Fibroblast of lung (primary cell): Measurements from ENCODE around the gene PBX4. TPM values are rescaled to one million over a fixed set of nuclear protein-coding genes. Genes with fewer than 3 reads are reported as not detected.
A peak's percentile ranks its signal among the peaks of the same experiment; 100 is the strongest.

Experiments
- DNase-seq, 2 donors: peaks; one replicate each; pipeline versions ENCODE4 v3.0.0 to v3.0.0-alpha.2; 2010; ENCODE audit warnings: low read depth in 2 of 2
- H2AFZ ChIP-seq: 2 replicates; pipeline ENCODE4 v1.5.1; 2012; ENCODE audit warnings: low read length, control low read depth, inconsistent platforms
- H3K27ac ChIP-seq: 2 replicates; pipeline ENCODE4 v1.5.1; 2011; ENCODE audit warnings: low read length, control low read depth; ENCODE audit not compliant: insufficient read depth
- H3K27me3 ChIP-seq: 2 replicates; pipeline ENCODE4 v1.5.1; 2011; ENCODE audit warnings: mild to moderate bottlenecking, low read length; ENCODE audit not compliant: control insufficient read depth, insufficient read depth
- H3K36me3 ChIP-seq: 2 replicates; pipeline ENCODE4 v1.5.1; 2011; ENCODE audit warnings: low read length; ENCODE audit not compliant: control insufficient read depth, insufficient read depth
- H3K4me1 ChIP-seq: 2 replicates; pipeline ENCODE4 v1.5.1; 2011; ENCODE audit warnings: low read length; ENCODE audit not compliant: control insufficient read depth, insufficient read depth; ENCODE audit errors: extremely low read depth
- H3K4me2 ChIP-seq: 2 replicates; pipeline ENCODE4 v1.5.1; 2011; ENCODE audit warnings: low read length, control low read depth; ENCODE audit not compliant: insufficient read depth; ENCODE audit errors: extremely low read depth
- H3K4me3 ChIP-seq, 4 experiments: fragments of 200-600 bp in 1 of 4; sonication (generic) in 1 of 4; replicated peaks in 1 of 4; 2 replicates each; pipeline ENCODE4 v1.5.1; 2011 to 2016; ENCODE audit warnings: low read length in 4 of 4, low read depth in 3 of 4, mild to moderate bottlenecking in 3 of 4, control low read depth in 2 of 4, inconsistent platforms in 1 of 4, mixed read lengths in 1 of 4; ENCODE audit not compliant: insufficient read depth in 1 of 4; ENCODE audit errors: control extremely low read depth in 1 of 4
- H3K79me2 ChIP-seq: 2 replicates; pipeline ENCODE4 v1.5.1; 2012; ENCODE audit warnings: mild to moderate bottlenecking, low read length, inconsistent platforms; ENCODE audit not compliant: control insufficient read depth, insufficient read depth
- H3K9ac ChIP-seq: 2 replicates; pipeline ENCODE4 v1.5.1; 2011; ENCODE audit warnings: mild to moderate bottlenecking, low read length, control low read depth; ENCODE audit not compliant: insufficient read depth
- H3K9me3 ChIP-seq: 2 replicates; pipeline ENCODE4 v1.5.1; 2012; ENCODE audit warnings: low read depth, low read length; ENCODE audit not compliant: control insufficient read depth, insufficient read depth
- H4K20me1 ChIP-seq: 2 replicates; pipeline ENCODE4 v1.5.1; 2011; ENCODE audit warnings: low read length; ENCODE audit not compliant: control insufficient read depth, insufficient read depth; ENCODE audit errors: extremely low read depth
- CTCF ChIP-seq, 2 donors: IDR thresholded peaks in 1 of 2; conservative IDR thresholded peaks in 1 of 2; 1 replicate in 1 of 2; 2 replicates in 1 of 2; pipeline ENCODE4 v1.5.1; 2011 to 2012; ENCODE audit warnings: low read length in 2 of 2, control low read depth in 1 of 2, inconsistent platforms in 1 of 2, low read depth in 1 of 2, mild to moderate bottlenecking in 1 of 2
- EZH2 ChIP-seq: IDR thresholded peaks from 2 replicates; pipeline ENCODE4 v1.5.1; 2012; ENCODE audit warnings: low read length, control low read depth, mild to moderate bottlenecking; ENCODE audit errors: missing control alignments
- polyA plus RNA-seq, 2 donors: library from polyadenylated mRNA; depleted of rRNA in 1 of 2; stranded (reverse) in 1 of 2; unstranded in 1 of 2; fragments of >200 nt; gene quantifications; 2 replicates each; pipeline ENCODE4 v1.2.1, GENCODE V29; 2011 to 2012; ENCODE audit warnings: missing spikeins in 1 of 2
- total RNA-seq: library from RNA; depleted of rRNA; stranded (reverse); fragments of >200 nt; gene quantifications from 2 replicates; pipeline ENCODE4 v1.2.1, GENCODE V29; 2014

PBX4 gene
- total and polyA plus RNA-seq, 2 donors (not counting 1 experiment from before 2014, with no cell fraction given) = 0.39 to 1.7 TPM

- no peaks in the 10 kb centered on the region for H3K27me3 ChIP-seq
- DNase-seq = no peak
- H3K4me3 ChIP-seq = no peak overlapping the region
- H3K9me3 ChIP-seq = no peaks in the 10 kb centered on the region
- no peaks in the 10 kb centered on the region for H3K4me1 ChIP-seq
- TF ChIP-seq CTCF (conservative IDR thresholded peaks at IDR 0.05 in 1 of 2, IDR thresholded peaks at IDR 0.05 in 1 of 2; ENCODE audit: low read depth in 1 of 2, low read length in 2 of 2) (no peak), EZH2 (no peak)
- H2AFZ ChIP-seq = no peak overlapping the region
- H3K4me2 ChIP-seq = no peak overlapping the region
- no peak overlapping the region for H3K9ac ChIP-seq
- no peaks in the 10 kb centered on the region for H4K20me1 ChIP-seq
- H3K79me2 ChIP-seq = no peaks in the 10 kb centered on the region
- no peak overlapping the region for H3K27ac ChIP-seq
- H3K36me3 ChIP-seq = peaks cover 2% of the 10 kb centered on the region
These were observed 47.9 kb downstream of the PBX4 start for GRCh38 chr19:19570571-19570970.

GRCh38 chr19:19568802-19569756 lies 49.4 kb downstream of the PBX4 start:
- H3K4me2 ChIP-seq = no peak overlapping the region
- no peak overlapping the region for H3K4me3 ChIP-seq
- no peaks in the 10 kb centered on the region for H3K79me2 ChIP-seq
- peak in 1 of 2 donors; percentile 67 for DNase-seq
- H4K20me1 ChIP-seq = no peaks in the 10 kb centered on the region
- no peak overlapping the region for H3K9ac ChIP-seq
- peaks cover 2% of the 10 kb centered on the region for H3K36me3 ChIP-seq
- no peak overlapping the region for H2AFZ ChIP-seq
- no peaks in the 10 kb centered on the region for H3K9me3 ChIP-seq
- H3K27me3 ChIP-seq = no peaks in the 10 kb centered on the region
- H3K27ac ChIP-seq = no peak overlapping the region
- TF ChIP-seq CTCF (conservative IDR thresholded peaks at IDR 0.05 in 1 of 2, IDR thresholded peaks at IDR 0.05 in 1 of 2; ENCODE audit: low read depth in 1 of 2, low read length in 2 of 2) (no peak), EZH2 (no peak)
- no peaks in the 10 kb centered on the region for H3K4me1 ChIP-seq

GRCh38 chr19:19567391-19567790 lies 51.1 kb downstream of the PBX4 start:
- DNase-seq = no peak
- TF ChIP-seq CTCF (conservative IDR thresholded peaks at IDR 0.05 in 1 of 2, IDR thresholded peaks at IDR 0.05 in 1 of 2; ENCODE audit: low read depth in 1 of 2, low read length in 2 of 2) = no peak
- TF ChIP-seq EZH2 = no peak
- H2AFZ ChIP-seq = no peak overlapping the region
- H3K79me2 ChIP-seq = no peaks in the 10 kb centered on the region
- peaks cover 2% of the 10 kb centered on the region for H3K36me3 ChIP-seq
- no peak overlapping the region for H3K4me2 ChIP-seq
- H3K27ac ChIP-seq = no peak overlapping the region
- no peaks in the 10 kb centered on the region for H3K4me1 ChIP-seq
- no peak overlapping the region for H3K9ac ChIP-seq
- H3K4me3 ChIP-seq = no peak overlapping the region
- no peaks in the 10 kb centered on the region for H3K27me3 ChIP-seq
- no peaks in the 10 kb centered on the region for H4K20me1 ChIP-seq
- H3K9me3 ChIP-seq = no peaks in the 10 kb centered on the region
